ENCODE measurements around the gene LRRK1.

The LRRK1 gene

GRCh38 chr15:100913961-100914360 lies 5.2 kb upstream of the LRRK1 start:
- no peak for DNase-seq

GRCh38 chr15:100914876-100915275 lies 4.3 kb upstream of the LRRK1 start:
- no peak for DNase-seq

GRCh38 chr15:100918034-100918689 lies 995 bp upstream of the LRRK1 start:
- DNase-seq: peak; percentile 8

DNA sequence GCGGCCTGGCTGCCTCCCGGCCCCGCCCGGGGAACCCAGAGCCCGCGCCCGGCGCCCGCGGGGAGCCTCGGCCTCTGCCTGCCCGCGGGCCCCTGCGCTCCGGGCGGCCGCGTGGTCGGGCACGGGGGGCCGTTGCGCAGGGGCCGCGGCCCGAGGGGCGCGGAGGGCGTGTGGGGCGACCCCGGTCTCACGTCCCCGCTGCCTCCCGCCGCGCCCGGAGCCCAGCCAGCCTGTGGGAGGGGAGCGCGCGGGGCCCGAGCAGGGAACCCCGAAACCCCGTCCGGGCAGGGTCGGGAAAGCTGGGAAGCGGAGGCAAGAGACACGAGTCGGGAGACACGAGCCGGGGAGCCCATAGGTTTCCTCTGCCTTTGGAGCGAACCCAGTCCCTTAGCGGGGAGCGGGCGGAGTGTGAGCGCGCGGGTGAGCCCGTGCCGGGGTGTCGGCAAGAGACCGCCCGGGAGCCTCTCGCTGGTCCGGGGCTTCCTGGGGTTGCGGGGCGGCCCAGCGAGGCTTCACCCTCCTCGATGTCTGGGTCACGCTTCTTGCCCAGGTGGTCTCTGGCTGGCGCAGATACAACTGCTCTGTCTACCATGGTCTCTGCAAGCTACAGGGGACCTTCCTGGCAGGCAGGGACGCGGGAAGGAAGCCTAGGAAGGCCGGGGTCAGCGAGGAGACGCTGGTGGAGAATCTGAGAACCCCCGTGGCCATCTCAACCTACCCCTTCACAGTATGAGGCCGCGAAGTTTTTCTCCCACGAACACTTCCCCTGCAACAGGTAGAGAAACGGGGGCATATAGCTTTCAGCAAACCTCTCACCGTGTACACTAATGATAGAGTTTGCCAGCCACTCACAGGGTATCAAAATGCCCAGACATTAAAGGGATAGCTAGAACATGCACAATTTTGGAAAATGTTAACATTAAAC lies 586 bp downstream of the LRRK1 start:
- no peak for DNase-seq

DNA sequence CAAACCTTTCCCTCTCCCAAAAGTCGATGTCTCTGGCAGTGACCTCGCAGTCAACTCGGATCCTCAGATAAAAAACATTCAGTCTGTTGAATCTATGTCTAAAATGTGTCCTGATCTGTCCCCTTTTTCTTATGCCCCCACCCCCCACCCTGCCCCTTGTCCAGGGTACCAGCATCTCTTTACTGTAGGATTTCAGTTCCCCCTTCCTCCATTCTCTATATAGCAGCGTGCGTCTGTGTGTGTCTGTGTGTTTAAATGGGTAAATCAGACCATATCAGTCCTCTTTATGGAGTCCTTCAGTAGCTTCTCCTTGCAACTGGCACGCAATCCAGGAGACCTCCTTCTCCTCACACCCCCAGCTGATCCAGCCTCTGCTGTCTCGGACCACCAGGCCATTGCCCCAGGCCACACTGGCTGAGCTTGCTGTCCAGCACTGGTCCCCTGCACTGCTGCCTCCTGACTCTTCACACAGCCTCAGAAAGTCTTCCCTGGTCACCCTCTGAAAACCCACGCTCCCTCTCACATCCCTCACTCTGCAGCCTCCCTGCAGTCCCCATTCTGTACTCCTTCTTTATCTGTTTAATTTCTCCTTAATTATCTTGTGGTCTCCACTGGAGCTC lies 1.5 kb downstream of the LRRK1 start:
- DNase-seq: no peak

- DNase-seq: no peak
These were observed 3.3 kb downstream of the LRRK1 start for GRCh38 chr15:100922192-100923040.

DNA sequence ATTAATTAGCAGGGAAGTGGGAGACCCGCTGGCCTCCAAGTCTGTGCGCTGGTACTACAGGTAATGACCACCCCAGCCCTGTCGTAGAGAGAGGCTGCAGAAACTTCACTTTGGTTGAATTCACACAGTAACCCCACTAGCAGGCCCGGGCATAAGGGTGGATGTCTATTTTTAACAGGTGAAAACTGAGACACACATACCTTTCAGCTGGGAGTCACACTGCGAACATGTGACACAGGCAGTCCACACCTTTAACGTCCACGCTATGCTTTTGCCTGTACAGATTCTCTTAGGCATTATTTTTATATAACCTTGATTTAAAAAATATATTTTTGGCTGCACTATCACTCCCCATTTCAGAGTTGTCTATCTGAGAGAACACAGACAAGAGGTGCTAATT lies 3.9 kb downstream of the LRRK1 start:
- DNase-seq: no peak

DNA sequence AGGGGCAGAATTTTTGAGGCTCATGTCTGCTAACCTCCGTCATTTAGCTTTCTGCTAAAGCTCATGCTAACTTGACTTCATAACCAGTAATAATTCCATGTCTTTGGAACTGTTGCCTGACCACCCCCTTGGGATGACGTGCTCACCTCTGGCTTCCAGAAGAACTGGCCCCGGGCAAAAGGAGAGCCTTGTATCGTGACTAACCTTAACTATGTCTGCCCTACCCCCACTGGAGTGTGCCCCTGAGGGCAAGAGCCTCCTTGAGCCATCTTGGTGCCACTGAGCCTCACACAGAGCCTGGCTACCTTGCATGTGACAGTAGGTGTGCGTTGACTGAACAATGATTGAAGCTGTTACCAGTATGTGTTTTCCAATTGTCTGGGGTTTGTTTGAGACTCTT lies 4.7 kb downstream of the LRRK1 start:
- DNase-seq: no peak

- DNase-seq: no peak
These were observed 5.3 kb downstream of the LRRK1 start for GRCh38 chr15:100924436-100924835.

GRCh38 chr15:100925480-100925879 lies 6.3 kb downstream of the LRRK1 start:
- DNase-seq: no peak

GRCh38 chr15:100926258-100926657 lies 7.1 kb downstream of the LRRK1 start:
- DNase-seq: no peak

- no peak for DNase-seq
These were observed 8.0 kb downstream of the LRRK1 start for GRCh38 chr15:100926971-100927756.

DNA sequence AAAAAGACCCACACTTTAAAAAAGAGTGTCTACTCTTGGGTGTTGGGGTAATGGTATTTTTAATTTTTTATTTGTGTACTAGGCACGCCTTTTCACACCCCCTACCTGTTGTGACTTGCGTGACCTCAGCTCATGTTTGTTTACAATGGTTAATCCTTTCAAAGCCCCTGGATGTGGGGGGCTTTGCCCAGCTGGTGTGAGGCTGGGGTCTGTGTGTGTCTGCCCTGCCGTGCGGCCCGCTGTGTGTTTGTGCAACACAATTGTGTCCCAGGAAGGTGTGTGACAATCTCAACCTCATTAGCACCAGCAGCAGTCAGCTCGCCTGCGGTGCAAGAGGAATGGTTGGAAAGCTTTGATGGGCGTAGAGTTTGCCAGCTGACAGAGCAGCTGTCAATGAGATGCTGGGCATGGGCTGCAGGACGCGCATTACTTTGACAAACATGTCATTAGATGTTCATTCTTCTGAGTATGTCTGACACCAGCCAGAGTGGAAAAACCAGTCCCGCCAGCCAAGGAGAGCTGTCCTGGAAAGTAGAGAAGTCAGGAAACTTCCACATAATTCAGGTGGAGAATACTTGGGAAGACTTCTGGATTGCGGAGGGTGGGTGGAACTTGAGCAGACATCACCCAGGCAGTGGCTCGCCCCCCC lies 9.6 kb downstream of the LRRK1 start:
- no peak for DNase-seq

- DNase-seq: no peak
These were observed 10.5 kb downstream of the LRRK1 start for GRCh38 chr15:100929641-100930042.

DNA sequence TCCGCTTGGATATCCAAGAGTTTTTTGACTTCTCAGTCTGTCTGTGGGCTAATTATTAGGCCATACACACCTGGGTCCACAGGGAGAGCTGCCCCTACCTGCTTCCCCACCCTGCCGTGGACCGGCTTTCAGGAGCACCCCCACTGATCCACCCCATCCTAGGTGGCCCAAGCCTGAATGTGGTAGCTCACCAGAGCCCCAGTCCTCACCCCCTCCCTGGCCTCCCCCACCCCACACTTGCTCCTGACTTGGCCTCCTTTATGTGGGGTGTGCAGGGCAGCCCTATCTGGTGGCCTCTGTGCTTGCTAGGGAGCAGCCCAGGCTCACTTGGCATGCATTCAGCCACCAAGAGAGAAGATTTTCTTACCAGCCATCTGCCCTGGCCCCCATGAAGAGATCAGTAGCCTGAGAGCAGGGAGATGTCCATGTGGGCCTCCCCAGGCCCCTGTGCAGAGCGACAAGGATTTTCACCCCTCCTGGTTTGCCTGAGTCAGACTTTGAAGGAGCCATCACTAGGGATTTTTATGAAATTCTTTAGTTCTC lies 11.2 kb downstream of the LRRK1 start:
- DNase-seq: no peak

- DNase-seq: no peak
These were observed 12.2 kb downstream of the LRRK1 start for GRCh38 chr15:100931143-100931890.

DNA sequence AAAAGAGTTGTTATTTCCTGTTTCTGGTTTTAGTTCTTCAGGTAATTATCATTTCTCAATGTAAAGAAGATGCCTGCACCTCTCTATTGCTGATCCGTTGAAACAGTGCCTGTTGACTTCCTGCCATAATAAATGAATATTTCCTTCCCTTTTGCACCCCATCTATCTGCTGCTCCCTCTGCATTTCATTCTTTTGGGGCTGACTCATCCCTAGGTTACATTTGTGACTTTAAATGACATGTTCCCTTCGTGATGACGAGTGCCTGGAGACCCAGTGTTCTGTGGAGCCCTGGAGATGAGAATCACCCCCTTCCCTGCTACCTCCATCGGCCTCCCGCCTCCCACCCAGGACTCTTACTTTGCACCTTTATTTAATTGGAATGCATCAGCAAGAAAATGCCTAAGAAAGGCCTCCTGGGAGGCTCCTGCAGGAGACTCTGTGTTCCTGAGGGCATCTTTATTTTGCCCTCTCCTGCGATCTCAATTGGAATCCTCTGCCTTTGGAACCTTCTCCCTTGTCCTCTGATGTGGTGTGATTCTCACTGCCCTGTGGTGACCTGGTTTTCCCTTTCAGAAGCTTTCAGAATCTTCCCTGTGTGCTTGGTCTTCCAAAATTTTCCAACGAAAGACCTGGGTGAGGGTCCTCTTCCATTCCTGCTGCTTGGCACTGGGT lies 13.7 kb downstream of the LRRK1 start:
- no peak for DNase-seq

GRCh38 chr15:100934166-100934565 lies 15.0 kb downstream of the LRRK1 start:
- no peak for DNase-seq

DNA sequence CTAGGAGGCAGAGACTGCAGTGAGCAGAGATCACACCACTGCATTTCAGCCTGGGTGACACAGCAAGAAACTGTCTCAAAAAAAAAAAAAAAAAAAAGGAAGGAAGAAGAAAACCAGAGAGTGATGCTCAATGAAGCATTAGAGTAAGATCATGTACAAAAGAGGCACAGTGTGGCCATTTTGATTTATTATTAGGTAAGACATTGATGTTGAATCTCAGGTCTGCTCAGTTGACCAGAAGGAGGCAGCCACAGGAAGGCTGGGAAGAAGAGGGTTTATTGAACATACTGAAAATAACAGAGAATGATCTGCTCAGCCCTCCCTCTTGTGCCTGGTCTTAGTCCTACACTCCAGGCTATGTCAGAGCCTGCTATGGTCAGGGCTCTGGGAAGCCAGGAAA lies 15.6 kb downstream of the LRRK1 start:
- DNase-seq: no peak

- DNase-seq: no peak
These were observed 18.0 kb downstream of the LRRK1 start for GRCh38 chr15:100937171-100937570.
